ENCODE data around the gene MCEE. TPM values are rescaled to one million over a fixed set of nuclear protein-coding genes. Genes with fewer than 3 reads are reported as not detected.
"Not testable (repeated sequence)": the region's sequence is repeated elsewhere in the genome, so short reads cannot be mapped to it uniquely, and the experiment has no call there.

MCEE gene
- total RNA-seq (2021) (12.5 and 15.8 TPM in 2 replicates), Bru-seq, nascent RNA (percentile 63 among the genes with signal in this experiment), BruChase-seq, experiment 1, labeled RNA remaining after a 2-hour chase (percentile 74 among the genes with signal in this experiment), BruChase-seq, experiment 2, labeled RNA remaining after a 6-hour chase (percentile 59 among the genes with signal in this experiment)
- long read RNA-seq, transcript MCEE-201 (3 exons, 835 nt), result major isoform, 8 of 26 reads
- long read RNA-seq, partial matches to known transcripts, result 9 of 26 reads
- long read RNA-seq, other reads (novel, unspliced or antisense), result 9 of 26 reads

DNA sequence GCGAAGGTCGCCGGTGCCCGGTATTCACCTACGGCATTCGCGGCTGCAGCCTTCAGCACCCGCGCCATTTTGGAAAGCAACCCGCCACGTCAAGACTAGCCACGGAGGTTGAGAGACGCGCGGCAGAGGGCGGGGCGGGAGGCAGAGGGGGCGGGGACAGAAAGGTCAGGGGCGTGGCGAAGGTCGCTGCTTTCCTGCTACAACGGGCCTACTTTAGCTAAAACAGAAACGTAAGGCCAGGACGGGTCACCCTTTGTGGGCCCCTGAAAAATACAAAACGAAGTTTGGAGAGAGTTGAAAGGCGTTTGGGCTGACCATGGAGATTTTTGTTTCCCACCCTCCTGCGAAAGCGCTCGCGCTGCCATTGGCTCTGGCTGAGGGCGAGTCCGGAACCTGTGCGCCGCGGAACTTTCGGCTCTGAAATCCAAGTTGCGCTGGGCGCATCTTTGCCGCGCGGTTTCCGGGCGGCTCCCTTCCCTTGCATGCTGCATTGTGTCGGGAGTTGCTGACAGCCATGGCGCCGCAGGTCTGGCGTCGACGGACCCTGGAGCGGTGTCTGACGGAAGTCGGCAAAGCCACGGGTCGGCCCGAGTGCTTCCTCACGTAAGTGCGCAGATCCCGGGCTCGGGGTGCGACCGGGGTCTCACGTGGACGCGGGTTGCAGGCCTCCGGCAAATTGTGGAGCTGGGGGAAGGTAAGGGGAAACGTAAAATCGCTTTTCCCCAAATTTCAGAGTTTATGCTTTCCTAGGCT lies at the start of gene MCEE, which contains the start of gene MPHOSPH10:
MCEE (minus strand) TSS at position 78 of the 753 bp plus-strand sequence; CDS start at position 68, 10 bp downstream.
MPHOSPH10 (plus strand) TSS at position 483 of the 753 bp plus-strand sequence; CDS start at position 515, 32 bp downstream.
- intact Hi-C loops (cut with micrococcal nuclease; ENCODE audit: unreplicated experiment), result loop anchor here (1.0 to 2.0 kb wide), 2 partner anchors 62 to 108 kb away; partner anchors contain the start of gene NAGK
- CTCF ChIA-PET, result interaction anchor here (0.9 to 1.0 kb wide), 2 partner anchors 97 to 129 kb away, joined by 3 to 6 read pairs; partner anchors contain the start of gene PAIP2B

DNA sequence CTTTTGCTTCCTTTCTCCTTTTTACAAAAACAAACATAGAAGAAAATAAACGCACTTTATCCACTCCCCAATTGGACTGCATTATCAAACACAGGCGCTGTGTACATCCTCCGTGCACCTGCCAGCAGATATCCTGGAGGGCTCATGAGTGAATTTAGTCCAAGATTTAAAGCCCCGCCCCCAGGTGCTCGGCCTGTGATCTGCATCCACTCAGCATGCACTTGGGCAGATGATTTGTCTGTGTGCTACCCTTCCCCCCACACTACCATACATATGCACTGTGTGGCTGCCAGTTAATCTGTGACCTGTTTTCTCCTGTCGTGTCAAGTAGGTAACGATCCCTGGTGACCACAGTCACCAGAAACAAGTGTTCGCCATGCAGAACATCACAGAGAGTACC lies 48.8 kb upstream of the MCEE start:
- H3K4me1 ChIP-seq (replicated peaks; ENCODE audit: insufficient read depth); H3K4me2 ChIP-seq; H3K36me3 ChIP-seq (ENCODE audit: low read depth); H3K27ac ChIP-seq; H2AFZ ChIP-seq; CTCF ChIA-PET; H3K4me3 ChIP-seq; H3K9me2 ChIP-seq (ENCODE audit: insufficient read depth); intact Hi-C loops (cut with micrococcal nuclease; ENCODE audit: unreplicated experiment); H3K9me3 ChIP-seq (ENCODE audit: insufficient read depth, low read depth); H4K20me1 ChIP-seq (ENCODE audit: insufficient read depth); H3F3A ChIP-seq (ENCODE audit: insufficient read depth, low read depth); POLR2A ChIA-PET (ENCODE audit: unreplicated experiment); H3K27me3 ChIP-seq (ENCODE audit: insufficient read depth, low read depth); H3K79me2 ChIP-seq (ENCODE audit: low read depth); DNase-seq; BruUV-seq (replicated peaks): not testable (repeated sequence)

More for the DNA sequence above, at the start of gene MCEE, which contains the start of gene MPHOSPH10:
- Histone ChIP-seq H3K79me2 (ENCODE audit: low read depth) (peaks cover 61% of the 10 kb centered on the region), H3F3A (ENCODE audit: insufficient read depth, low read depth) (peaks cover 19% of the 10 kb centered on the region; the same call in 1 of the 2 replicates), H3K4me2 (peak within 1 kb of the TSS; percentile 99), H4K20me1 (ENCODE audit: insufficient read depth) (0 out of 2 replicates have a peak, but pooled peaks cover 5% of the 10 kb centered on the region), H3K9me2 (ENCODE audit: insufficient read depth) (no peaks in the 10 kb centered on the region), H3K4me1 (replicated peaks; ENCODE audit: insufficient read depth) (peaks cover 40% of the 10 kb centered on the region), H3K27me3 (ENCODE audit: insufficient read depth, low read depth) (no peaks in the 10 kb centered on the region), H3K4me3 (peak within 1 kb of the TSS; percentile 88), H3K9me3 (ENCODE audit: insufficient read depth, low read depth) (no peaks in the 10 kb centered on the region), H3K36me3 (ENCODE audit: low read depth) (peaks cover 13% of the 10 kb centered on the region), H2AFZ (peak within 1 kb of the TSS; percentile 87), H3K27ac (peak within 1 kb of the TSS; percentile 87)
- POLR2A ChIA-PET (ENCODE audit: unreplicated experiment), result interaction anchor here (0.5 to 0.7 kb wide), 2 partner anchors 63 to 866 kb away, joined by 3 to 6 read pairs; no protein-coding TSS in a partner anchor
- TF ChIP-seq, protein P1, sequence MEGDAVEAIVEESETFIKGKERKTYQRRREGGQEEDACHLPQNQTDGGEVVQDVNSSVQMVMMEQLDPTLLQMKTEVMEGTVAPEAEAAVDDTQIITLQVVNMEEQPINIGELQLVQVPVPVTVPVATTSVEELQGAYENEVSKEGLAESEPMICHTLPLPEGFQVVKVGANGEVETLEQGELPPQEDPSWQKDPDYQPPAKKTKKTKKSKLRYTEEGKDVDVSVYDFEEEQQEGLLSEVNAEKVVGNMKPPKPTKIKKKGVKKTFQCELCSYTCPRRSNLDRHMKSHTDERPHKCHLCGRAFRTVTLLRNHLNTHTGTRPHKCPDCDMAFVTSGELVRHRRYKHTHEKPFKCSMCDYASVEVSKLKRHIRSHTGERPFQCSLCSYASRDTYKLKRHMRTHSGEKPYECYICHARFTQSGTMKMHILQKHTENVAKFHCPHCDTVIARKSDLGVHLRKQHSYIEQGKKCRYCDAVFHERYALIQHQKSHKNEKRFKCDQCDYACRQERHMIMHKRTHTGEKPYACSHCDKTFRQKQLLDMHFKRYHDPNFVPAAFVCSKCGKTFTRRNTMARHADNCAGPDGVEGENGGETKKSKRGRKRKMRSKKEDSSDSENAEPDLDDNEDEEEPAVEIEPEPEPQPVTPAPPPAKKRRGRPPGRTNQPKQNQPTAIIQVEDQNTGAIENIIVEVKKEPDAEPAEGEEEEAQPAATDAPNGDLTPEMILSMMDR (conservative IDR thresholded peaks at IDR 0.05), result no peak
- no peak for TF ChIP-seq EZH2 (IDR thresholded peaks at IDR 0.05; ENCODE audit: low read depth)
- TSS peak; percentile 33 for BruUV-seq (replicated peaks)
- peak; percentile 81 to 87 for DNase-seq

GRCh38 chr2:71174207-71174606 lies 44.2 kb upstream of the MCEE start:
- Histone ChIP-seq H3F3A (ENCODE audit: insufficient read depth, low read depth) (no peaks in the 10 kb centered on the region), H3K4me2 (no peak overlapping the region), H3K9me2 (ENCODE audit: insufficient read depth) (no peaks in the 10 kb centered on the region), H3K9me3 (ENCODE audit: insufficient read depth, low read depth) (no peaks in the 10 kb centered on the region), H4K20me1 (ENCODE audit: insufficient read depth) (no peaks in the 10 kb centered on the region), H3K4me1 (replicated peaks; ENCODE audit: insufficient read depth) (no peaks in the 10 kb centered on the region), H3K79me2 (ENCODE audit: low read depth) (no peaks in the 10 kb centered on the region), H3K27me3 (ENCODE audit: insufficient read depth, low read depth) (no peaks in the 10 kb centered on the region; the same call in 1 of the 2 replicates), H3K36me3 (ENCODE audit: low read depth) (no peaks in the 10 kb centered on the region), H3K27ac (no peak overlapping the region), H3K4me3 (no peak overlapping the region), H2AFZ (no peak overlapping the region)
- ChIA-PET POLR2A (ENCODE audit: unreplicated experiment) (no interaction called here), CTCF (no interaction called here)
- TF ChIP-seq, protein P1 (conservative IDR thresholded peaks at IDR 0.05), result no peak
- TF ChIP-seq EZH2 (IDR thresholded peaks at IDR 0.05; ENCODE audit: low read depth), result no peak
- intact Hi-C loops (cut with micrococcal nuclease; ENCODE audit: unreplicated experiment), result no loop called here
- BruUV-seq (replicated peaks), result no TSS peak
- DNase-seq, result no peak
